A204.1 (cell line): ENCODE results near the gene ZNF488.

Experiments
- FAIRE-seq: peaks from 2 replicates; lab custom pipeline; 2012; peaks lifted over from hg19 to GRCh38; lab: Jason Lieb, UNC

Gene ZNF488

GRCh38 chr10:47366181-47366631 is 17.9 kb downstream of the ZNF488 start:
- no peak for FAIRE-seq

DNA sequence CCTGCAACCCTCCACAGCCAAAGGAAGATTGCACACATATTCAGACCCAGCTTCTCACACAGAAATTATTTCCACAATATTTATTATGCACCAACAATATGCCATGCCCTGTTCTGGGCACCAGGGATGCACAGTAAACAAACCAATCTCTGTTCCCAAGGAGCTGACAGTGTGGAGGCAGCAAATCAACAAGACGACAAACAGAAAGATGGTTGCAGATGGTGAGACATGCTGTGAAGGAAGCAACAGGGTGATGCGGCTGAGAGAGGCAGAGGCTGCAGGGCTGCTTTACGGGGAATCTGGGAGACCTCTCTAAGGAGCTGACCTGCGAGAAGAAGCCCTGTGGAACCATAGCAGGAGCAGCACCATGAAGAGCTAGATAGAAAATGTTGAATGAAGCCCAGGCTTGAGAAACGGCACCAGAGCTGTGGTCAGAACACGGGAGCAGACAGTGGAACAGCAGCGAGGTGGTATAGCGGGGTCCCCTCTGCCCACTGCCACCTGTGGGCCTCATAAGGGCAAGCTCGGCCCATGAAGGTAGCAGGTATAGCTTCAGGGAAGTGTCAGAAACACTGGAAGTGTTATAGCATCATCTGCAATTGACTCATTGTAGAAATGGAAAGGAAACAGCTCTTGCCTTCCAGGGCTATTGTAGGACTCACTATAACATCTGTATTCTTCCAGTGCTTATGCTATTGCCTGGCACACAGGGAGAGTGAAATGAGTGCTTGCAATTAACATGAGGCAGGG is 18.5 kb downstream of the ZNF488 start:
- FAIRE-seq, result no peak

DNA sequence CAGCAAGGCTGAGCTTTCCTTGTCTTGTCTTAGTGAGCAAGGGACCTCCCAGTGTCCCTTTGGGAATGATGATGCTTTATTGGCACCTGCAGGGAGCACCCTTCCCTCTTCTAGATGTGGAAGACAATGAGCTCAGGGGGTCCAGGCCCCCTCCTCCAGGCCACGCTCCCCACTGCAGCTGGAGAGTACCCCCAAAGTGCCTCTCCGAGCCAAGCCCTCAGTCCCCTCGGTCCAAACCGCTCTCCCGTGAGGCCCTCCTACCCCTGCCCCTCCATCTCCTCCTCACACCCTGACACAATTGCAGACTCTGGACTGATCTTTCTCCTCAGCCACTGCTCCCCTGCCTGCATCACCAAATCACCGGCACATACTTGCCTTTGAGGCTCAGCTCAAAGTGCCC is 19.2 kb downstream of the ZNF488 start:
- FAIRE-seq, result no peak

DNA sequence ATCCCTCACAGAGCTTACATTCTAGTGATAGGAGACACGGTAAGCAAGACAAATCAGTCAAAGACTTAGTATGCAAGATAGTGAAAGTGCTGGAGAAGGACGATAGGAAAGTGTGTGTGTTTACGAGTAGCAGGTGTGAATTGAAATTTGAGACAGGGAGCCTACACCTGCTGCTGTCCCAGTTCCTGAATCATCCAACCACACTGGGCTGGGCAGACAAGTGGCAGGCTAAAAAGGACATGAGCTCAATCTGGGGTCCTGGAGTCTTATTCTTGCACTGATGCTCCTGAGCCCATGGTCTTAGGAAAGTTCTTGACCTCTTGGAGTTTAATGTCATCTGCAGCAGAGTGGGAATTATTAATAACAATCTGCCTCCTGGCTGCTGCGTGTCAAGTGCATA is 19.7 kb downstream of the ZNF488 start:
- FAIRE-seq, result no peak

DNA sequence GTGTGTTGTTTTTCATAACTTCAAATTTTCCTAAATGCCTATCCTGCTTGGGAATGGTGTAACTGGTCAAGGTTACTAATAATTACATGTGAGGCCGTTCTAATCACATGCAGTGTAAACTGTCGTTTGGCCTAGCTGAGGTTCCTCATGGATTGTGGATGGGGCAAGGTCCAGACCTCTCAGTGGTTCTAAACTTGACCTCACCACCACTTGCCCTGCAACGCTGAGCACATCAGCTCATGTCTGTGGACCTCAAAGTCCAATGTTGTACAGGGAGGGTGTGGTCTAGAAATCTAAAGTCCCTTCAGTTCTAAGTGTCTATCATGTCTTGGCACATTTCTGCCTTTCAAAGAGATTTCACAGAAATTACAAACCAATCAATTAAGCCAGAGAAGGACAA is 20.3 kb downstream of the ZNF488 start:
- no peak for FAIRE-seq

DNA sequence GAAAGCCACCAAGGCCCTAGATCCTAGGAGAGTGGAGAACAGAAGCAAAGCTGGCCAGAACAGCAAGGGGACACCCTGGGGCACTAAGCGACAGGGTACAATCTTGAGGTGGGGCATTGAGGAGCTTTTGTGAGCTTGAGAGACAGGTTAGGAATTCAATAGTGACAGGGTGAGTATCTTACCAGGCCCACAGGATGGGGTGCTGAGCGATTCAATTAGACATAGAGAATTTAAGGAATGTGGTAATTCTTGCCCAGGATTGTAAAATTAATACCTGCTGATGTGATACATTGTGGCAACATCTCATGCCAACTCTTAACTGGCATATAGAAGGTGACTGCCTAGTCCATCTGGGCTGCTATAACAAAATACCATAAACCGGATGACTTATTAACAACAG is 21.9 kb downstream of the ZNF488 start:
- no peak for FAIRE-seq

GRCh38 chr10:47361293-47361692 is 22.8 kb downstream of the ZNF488 start:
- FAIRE-seq, result no peak

GRCh38 chr10:47360419-47361040 is 23.6 kb downstream of the ZNF488 start:
- no peak for FAIRE-seq

DNA sequence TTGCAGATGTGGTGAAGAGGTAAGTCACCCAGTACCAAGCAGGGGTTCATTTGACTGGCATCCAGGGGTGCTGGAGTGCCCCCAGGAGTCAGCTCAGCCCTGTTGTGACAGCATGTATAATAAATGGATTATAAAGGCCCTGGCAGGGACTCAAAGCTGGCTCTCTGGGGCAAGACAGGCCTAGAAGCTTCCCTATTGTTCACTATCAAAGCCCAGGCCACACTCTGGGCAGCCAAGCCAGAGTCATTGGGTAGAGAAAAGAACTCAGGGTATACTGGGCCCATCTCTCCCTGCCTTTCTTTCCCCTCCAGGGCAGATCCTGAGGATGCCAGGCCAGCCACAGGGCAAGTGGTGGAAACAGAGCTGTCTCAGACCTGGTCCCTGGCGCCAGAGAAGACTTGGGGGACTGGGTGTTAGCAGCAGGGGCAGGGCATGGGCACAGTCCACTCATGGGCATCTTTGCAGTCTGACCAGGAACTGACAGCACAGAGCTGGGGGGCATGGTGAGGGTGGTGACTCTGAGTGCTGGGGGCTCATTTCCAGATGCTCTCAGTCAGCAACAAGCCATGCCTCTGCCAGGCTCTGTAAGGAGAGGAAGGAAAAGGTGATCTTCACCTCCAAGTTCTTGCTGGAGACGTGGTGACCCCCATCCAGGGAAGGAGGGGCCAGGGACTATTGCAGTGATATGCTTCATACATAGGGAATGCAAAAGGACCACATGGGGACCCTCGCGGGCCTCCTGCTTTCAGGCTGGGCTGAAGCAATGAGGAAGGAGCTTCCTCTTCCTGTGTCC is 24.3 kb downstream of the ZNF488 start:
- FAIRE-seq, result no peak

GRCh38 chr10:47359101-47359500 is 25.0 kb downstream of the ZNF488 start:
- no peak for FAIRE-seq

DNA sequence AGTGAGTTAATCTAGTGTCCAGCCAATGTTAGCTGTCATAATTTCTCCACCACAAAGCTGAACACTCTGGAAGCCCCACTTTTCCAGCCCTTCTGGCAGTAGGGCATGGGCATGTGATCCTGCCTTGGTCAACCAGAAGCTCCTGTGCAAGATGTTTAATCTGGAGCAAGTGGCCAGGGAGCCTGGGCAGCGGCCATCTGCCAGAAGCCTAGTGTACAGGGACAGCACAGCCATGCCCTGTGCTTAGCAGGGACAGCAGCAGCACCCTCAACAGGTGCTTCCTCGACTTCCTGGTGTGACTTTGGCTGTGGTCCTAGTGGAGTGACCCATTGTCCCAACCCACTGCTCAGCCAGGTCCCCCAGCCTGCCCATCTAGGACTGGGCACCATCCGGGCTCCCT is 25.6 kb downstream of the ZNF488 start:
- no peak for FAIRE-seq

GRCh38 chr10:47357911-47358310 is 26.2 kb downstream of the ZNF488 start:
- no peak for FAIRE-seq

DNA sequence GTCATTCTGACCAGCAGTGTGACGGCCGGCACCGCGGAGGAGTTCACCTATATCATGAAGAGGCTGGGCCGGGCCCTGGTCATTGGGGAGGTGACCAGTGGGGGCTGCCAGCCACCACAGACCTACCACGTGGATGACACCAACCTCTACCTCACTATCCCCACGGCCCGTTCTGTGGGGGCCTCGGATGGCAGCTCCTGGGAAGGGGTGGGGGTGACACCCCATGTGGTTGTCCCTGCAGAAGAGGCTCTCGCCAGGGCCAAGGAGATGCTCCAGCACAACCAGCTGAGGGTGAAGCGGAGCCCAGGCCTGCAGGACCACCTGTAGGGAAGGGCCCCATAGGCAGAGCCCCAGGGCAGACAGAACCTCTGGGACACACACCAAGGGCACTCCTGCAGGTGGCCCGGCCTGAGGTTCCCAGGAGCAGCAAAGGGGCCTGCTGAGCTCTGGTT is 26.9 kb downstream of the ZNF488 start:
- FAIRE-seq, result no peak

DNA sequence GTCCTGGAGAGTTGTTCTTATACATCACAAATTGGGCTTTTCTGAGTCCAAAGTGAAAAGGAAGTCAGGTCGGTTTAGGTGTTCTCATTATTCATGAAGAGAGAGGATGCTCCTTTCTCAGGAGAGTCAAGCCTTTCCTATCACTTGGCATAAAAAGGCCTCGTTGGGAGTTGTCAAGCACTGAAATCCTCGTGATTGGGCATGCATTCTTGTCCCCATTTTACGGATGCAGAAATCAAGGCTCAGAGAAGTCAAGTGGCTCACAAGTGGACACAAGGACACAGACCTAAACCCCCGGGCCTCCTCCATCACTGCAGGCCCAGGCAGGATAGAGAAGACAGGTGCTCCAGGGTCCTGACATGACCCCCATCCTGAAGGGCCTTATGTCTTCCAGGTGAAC is 27.4 kb downstream of the ZNF488 start:
- no peak for FAIRE-seq

- no peak for FAIRE-seq
Observed at GRCh38 chr10:47354900-47355299, 29.2 kb downstream of the ZNF488 start.

DNA sequence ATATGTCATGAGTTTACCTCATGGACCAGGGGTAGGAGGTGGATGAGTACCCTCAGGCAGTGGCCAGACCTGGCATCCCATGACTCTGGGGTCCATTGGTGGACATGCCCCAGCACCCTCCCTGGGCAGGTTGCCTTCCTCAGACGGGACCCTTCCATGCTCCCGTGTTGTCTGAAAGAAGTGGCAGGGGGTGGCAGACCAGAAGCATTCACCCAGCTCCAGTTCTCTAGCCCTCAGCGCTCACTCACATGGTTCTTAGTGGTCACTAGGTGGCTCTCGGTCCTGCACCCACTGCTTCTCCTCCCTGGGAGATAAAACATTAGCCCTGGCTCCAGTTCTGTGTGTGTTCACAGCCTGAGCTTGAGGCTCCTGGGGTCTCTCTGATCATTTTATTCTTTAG is 29.9 kb downstream of the ZNF488 start:
- no peak for FAIRE-seq

GRCh38 chr10:47353351-47353750 is 30.7 kb downstream of the ZNF488 start:
- no peak for FAIRE-seq

DNA sequence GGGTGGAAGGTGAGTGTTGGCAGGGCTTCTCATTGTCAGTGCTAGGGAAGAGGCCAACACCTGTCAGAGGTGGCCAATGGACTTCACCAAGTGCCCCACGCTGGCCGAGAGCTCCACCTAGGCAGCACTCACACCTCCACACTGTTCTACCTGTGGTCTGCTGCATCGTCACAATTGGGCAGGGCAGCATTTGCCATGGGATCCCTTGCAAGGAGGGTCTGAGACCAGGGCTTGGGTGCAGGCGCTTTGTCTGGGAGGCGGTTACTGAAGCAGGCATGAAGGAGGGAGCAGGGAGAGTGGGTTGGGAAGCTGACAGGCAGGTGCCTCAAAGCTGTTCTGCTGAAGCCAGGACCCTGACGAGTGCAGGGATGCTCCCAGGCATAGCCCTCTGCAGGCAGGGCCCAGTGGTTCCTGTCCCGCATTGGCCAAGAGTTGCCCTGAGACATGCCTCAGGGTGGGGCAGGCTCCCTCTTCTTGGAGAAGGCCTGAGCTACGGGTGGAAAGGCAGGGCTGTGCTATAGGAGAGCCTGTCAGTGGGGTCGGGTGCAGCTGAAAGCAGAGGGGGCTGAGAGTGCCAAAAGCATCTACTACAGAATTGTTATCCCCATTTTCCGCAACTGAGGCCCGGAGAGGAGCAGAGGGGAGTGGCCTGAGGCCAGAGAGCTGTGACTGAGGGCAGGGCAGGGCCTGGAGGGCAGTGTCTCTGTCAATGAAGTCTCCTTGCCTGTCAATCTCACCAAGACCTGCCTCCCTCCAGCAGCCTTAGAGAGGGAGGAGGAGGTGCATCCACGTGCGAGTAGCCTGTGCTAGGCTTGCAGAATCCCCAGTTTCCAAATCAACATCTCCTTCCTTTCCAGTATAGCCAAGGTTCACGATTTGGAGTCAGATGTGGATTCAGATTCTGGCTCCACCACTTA is 31.9 kb downstream of the ZNF488 start:
- FAIRE-seq, result no peak

DNA sequence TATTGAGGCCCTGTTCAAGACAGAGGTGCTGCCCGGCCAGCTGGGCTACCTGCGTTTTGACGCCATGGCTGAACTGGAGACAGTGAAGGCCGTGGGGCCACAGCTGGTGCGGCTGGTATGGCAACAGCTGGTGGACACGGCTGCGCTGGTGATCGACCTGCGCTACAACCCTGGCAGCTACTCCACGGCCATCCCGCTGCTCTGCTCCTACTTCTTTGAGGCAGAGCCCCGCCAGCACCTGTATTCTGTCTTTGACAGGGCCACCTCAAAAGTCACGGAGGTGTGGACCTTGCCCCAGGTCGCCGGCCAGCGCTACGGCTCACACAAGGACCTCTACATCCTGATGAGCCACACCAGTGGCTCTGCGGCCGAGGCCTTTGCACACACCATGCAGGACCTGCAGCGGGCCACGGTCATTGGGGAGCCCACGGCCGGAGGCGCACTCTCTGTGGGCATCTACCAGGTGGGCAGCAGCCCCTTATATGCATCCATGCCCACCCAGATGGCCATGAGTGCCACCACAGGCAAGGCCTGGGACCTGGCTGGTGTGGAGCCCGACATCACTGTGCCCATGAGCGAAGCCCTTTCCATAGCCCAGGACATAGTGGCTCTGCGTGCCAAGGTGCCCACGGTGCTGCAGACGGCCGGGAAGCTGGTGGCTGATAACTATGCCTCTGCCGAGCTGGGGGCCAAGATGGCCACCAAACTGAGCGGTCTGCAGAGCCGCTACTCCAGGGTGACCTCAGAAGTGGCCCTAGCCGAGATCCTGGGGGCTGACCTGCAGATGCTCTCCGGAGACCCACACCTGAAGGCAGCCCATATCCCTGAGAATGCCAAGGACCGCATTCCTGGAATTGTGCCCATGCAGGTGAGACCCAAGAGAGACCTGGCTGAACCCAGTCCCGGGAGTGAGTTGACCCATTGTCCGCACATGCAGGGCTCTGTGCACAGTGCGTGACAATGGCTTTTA is 33.1 kb downstream of the ZNF488 start:
- no peak for FAIRE-seq

- no peak for FAIRE-seq
Observed at GRCh38 chr10:47349941-47350371, 34.1 kb downstream of the ZNF488 start.

- no peak for FAIRE-seq
Observed at GRCh38 chr10:47349516-47349915, 34.6 kb downstream of the ZNF488 start.
